ENCODE data around the gene MON2. TPM values are rescaled to one million over a fixed set of nuclear protein-coding genes. Genes with fewer than 3 reads are reported as not detected.

The MON2 gene
- total RNA-seq, 1 donor, result 59.2 TPM

GRCh38 chr12:62604373-62604772 lies 137.7 kb downstream of the MON2 start:
- peak overlapping the region; percentile 85 for H3K4me3 ChIP-seq (ENCODE audit: low read depth, low read length)
- no peak for TF ChIP-seq CTCF (IDR thresholded peaks at IDR 0.05; ENCODE audit: insufficient read depth, low read depth, low read length)
- DNase-seq (ENCODE audit: low read depth), result peak; percentile 8

GRCh38 chr12:62604871-62605270 lies 138.2 kb downstream of the MON2 start:
- no peak for TF ChIP-seq CTCF (IDR thresholded peaks at IDR 0.05; ENCODE audit: insufficient read depth, low read depth, low read length)
- peak overlapping the region; percentile 85 for H3K4me3 ChIP-seq (ENCODE audit: low read depth, low read length)
- peak; percentile 40 for DNase-seq (ENCODE audit: low read depth)

- no peak overlapping the region for H3K4me3 ChIP-seq (ENCODE audit: low read depth, low read length)
- no peak for TF ChIP-seq CTCF (IDR thresholded peaks at IDR 0.05; ENCODE audit: insufficient read depth, low read depth, low read length)
- no peak for DNase-seq (ENCODE audit: low read depth)
Measured at GRCh38 chr12:62605981-62606380, 139.4 kb downstream of the MON2 start.

GRCh38 chr12:62606654-62607053 lies 140.0 kb downstream of the MON2 start:
- DNase-seq (ENCODE audit: low read depth), result no peak
- H3K4me3 ChIP-seq (ENCODE audit: low read depth, low read length), result no peak overlapping the region
- TF ChIP-seq CTCF (IDR thresholded peaks at IDR 0.05; ENCODE audit: insufficient read depth, low read depth, low read length), result no peak

GRCh38 chr12:62613081-62613480 lies 146.5 kb downstream of the MON2 start:
- no peak overlapping the region for H3K4me3 ChIP-seq (ENCODE audit: low read depth, low read length)
- peak; percentile 60 for DNase-seq (ENCODE audit: low read depth)
- no peak for TF ChIP-seq CTCF (IDR thresholded peaks at IDR 0.05; ENCODE audit: insufficient read depth, low read depth, low read length)

- TF ChIP-seq CTCF (IDR thresholded peaks at IDR 0.05; ENCODE audit: insufficient read depth, low read depth, low read length), result no peak
- no peak for DNase-seq (ENCODE audit: low read depth)
- no peak overlapping the region for H3K4me3 ChIP-seq (ENCODE audit: low read depth, low read length)
Measured at GRCh38 chr12:62618319-62618718, 151.7 kb downstream of the MON2 start.

- no peak overlapping the region for H3K4me3 ChIP-seq (ENCODE audit: low read depth, low read length)
- no peak for DNase-seq (ENCODE audit: low read depth)
Measured at GRCh38 chr12:62618930-62619329, 152.3 kb downstream of the MON2 start.

More at GRCh38 chr12:62618930-62619329, 152.3 kb downstream of the MON2 start:
- no peak for TF ChIP-seq CTCF (IDR thresholded peaks at IDR 0.05; ENCODE audit: insufficient read depth, low read depth, low read length)

All from fibroblast of villous mesenchyme (primary cell).